Sigmoid colon (tissue), 7 donors: ENCODE results near the gene TSPAN15. TPM values are rescaled to one million over a fixed set of nuclear protein-coding genes. Genes with fewer than 3 reads are reported as not detected.
A peak's percentile ranks its signal among the peaks of the same experiment; 100 is the strongest.
"Not testable (repeated sequence)": the region's sequence is repeated elsewhere in the genome, so short reads cannot be mapped to it uniquely, and the experiment has no call there.

Experiments
- DNase-seq: peaks from one replicate; pipeline ENCODE4 v3.0.0-alpha.2; 2019
- H3K27ac ChIP-seq, 4 donors: fragments of 200-600 bp; sonication (generic); one replicate each; pipeline ENCODE4 v1.5.1; 2016 to 2019; ENCODE audit warnings: mild to moderate bottlenecking in 1 of 4
- H3K27me3 ChIP-seq, 3 donors: fragments of 200-600 bp; sonication (generic); one replicate each; pipeline ENCODE4 v1.5.1; 2019; ENCODE audit warnings: mild to moderate bottlenecking in 1 of 3
- H3K36me3 ChIP-seq, 4 donors: fragments of 200-600 bp; sonication (generic); one replicate each; pipeline ENCODE4 v1.5.1; 2016 to 2019
- H3K4me1 ChIP-seq, 4 donors: fragments of 200-600 bp; sonication (generic); one replicate each; pipeline ENCODE4 v1.5.1; 2017 to 2019
- H3K4me3 ChIP-seq, 4 donors: fragments of 200-600 bp; sonication (generic); one replicate each; pipeline ENCODE4 v1.5.1; 2017 to 2019; ENCODE audit warnings: mild to moderate bottlenecking in 2 of 4, moderate library complexity in 1 of 4
- H3K9me3 ChIP-seq, 4 donors: fragments of 200-600 bp in 3 of 4; sonication (generic) in 3 of 4; one replicate each; pipeline versions ENCODE4 v1.5.1 to v1.6.1; 2013 to 2019
- EP300 ChIP-seq, 4 donors: sonication (generic); formaldehyde crosslinking; IDR thresholded peaks; one replicate each; pipeline ENCODE4 v1.6.1; 2017; ENCODE audit warnings: antibody characterized with exemption in 4 of 4
- POLR2A ChIP-seq, 2 donors: fragments of 450-650 bp; IDR thresholded peaks; one replicate each; pipeline ENCODE4 v1.6.1; 2016; ENCODE audit warnings: antibody characterized with exemption in 2 of 2, mild to moderate bottlenecking in 2 of 2, moderate library complexity in 2 of 2
- POLR2AphosphoS5 ChIP-seq, 4 donors: sonication (generic); formaldehyde crosslinking; IDR thresholded peaks; one replicate each; pipeline ENCODE4 v1.6.1; 2017; ENCODE audit warnings: antibody characterized with exemption in 4 of 4
- WGBS, 2 donors: extraction: QIAGEN DNeasy Blood & Tissue Kit; methylation state at CpG; one replicate each; pipeline ENCODE4 v1.1.7; 2013; 5-methylcytosine and 5-hydroxymethylcytosine counted together
- intact Hi-C: fragments of 100-400 bp; cut with DNase I; formaldehyde crosslinking; loops from one replicate; pipeline ENCODE4 v1.15.1; 2023
- polyA plus RNA-seq, 3 donors: library from polyadenylated mRNA; stranded (reverse); fragments of 200-250 nt; gene quantifications; one replicate each; pipeline ENCODE4 v1.2.3, GENCODE V29; 2013
- total RNA-seq, 4 donors: library from RNA; depleted of rRNA; stranded (reverse); fragments of >200 nt; gene quantifications; one replicate each; pipeline ENCODE4 v1.1.0, GENCODE V29; 2016
- TF ChIP-seq, protein P1 (sequence below), 4 experiments: fragments of 450-650 bp in 3 of 4; fragments of 200-600 bp in 1 of 4; IDR thresholded peaks; one replicate each; pipeline ENCODE4 v1.5.1; 2016 to 2019; ENCODE audit warnings: antibody characterized with exemption in 4 of 4, mild to moderate bottlenecking in 3 of 4, moderate library complexity in 2 of 4
- donor health status: healthy with polysubstance abuse.
- donor health status: Bipolar disorder and iron deficiency.
- donor health status: healthy.

The TSPAN15 gene
- total and polyA plus RNA-seq, 7 donors = 43.0 to 100 (median 70.9) TPM

DNA sequence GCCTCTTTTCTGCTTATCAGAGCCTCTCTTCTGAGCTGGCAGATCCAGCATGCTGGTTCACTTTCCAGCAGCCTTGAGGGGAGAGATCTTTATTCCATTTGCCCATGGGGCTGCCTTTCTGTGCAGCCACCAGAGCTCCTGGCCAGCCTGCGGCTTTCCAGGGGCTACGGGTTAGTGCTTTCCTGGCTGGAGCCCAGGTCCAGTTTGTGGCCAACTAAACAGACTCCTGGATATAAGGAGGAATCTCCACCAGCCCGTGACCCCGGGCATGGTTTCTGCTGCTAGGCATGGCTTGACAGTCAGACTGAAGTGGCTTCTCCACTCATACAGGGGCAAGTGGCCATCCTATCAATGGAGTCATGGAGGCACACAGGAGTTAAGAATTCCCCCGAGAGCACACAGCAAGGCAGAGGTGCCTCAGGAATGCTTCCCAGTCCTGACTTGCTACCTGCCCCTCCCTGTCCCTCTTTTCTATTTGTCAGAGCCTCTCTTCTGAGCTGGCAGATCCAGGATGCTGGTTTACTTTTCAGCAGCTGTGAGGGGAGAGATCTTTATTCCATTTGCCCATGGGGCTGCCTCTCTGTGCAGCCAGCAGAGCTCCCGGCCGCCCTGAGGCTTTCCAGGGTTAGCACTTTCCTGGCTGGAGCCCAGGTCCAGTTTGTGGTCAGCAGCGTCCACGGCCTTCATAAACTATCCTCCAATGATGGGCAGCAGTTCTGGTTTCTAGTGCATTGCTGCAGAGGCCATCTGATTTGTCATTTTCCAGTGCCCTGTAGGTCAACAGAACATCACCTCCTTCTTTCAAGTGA, 35.9 kb downstream of the TSPAN15 start:
- 72 to 88% methylated on average over 9 of the region's 9 CpGs for WGBS, 2 donors
- Histone ChIP-seq H3K4me3 (no peak overlapping the region), H3K36me3 (peaks cover 0 to 4% (median 0%) of the 10 kb centered on the region in 4 donors), H3K27ac (peak overlapping the region; percentile 87 to 93 (median 92)), H3K4me1 (peaks cover 0 to 78% (median 73%) of the 10 kb centered on the region in 4 donors), H3K9me3 (peaks cover 0 to 2% (median 0%) of the 10 kb centered on the region in 4 donors), H3K27me3 (no peaks in the 10 kb centered on the region)
- no peak for DNase-seq
- TF ChIP-seq, protein P1, sequence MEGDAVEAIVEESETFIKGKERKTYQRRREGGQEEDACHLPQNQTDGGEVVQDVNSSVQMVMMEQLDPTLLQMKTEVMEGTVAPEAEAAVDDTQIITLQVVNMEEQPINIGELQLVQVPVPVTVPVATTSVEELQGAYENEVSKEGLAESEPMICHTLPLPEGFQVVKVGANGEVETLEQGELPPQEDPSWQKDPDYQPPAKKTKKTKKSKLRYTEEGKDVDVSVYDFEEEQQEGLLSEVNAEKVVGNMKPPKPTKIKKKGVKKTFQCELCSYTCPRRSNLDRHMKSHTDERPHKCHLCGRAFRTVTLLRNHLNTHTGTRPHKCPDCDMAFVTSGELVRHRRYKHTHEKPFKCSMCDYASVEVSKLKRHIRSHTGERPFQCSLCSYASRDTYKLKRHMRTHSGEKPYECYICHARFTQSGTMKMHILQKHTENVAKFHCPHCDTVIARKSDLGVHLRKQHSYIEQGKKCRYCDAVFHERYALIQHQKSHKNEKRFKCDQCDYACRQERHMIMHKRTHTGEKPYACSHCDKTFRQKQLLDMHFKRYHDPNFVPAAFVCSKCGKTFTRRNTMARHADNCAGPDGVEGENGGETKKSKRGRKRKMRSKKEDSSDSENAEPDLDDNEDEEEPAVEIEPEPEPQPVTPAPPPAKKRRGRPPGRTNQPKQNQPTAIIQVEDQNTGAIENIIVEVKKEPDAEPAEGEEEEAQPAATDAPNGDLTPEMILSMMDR (IDR thresholded peaks at IDR 0.05) = no peak
- TF ChIP-seq POLR2AphosphoS5 (IDR thresholded peaks at IDR 0.05) (no peak), EP300 (IDR thresholded peaks at IDR 0.05) (no peak), POLR2A (IDR thresholded peaks at IDR 0.05) (no peak)
- intact Hi-C loops = no loop called here

- H3K4me1 ChIP-seq = peaks cover 0 to 78% (median 73%) of the 10 kb centered on the region in 4 donors
- peak; percentile 56 for DNase-seq
- peak overlapping the region in 3 of 4 donors; percentile 91 to 93 (median 93) for H3K27ac ChIP-seq
- H3K36me3 ChIP-seq, intact Hi-C loops, H3K9me3 ChIP-seq, H3K27me3 ChIP-seq, H3K4me3 ChIP-seq: not testable (repeated sequence)
- 95 to 96% methylated on average over 4 of the region's 4 CpGs for WGBS, 2 donors
Observed at GRCh38 chr10:69488149-69488844, 37.0 kb downstream of the TSPAN15 start.

GRCh38 chr10:69488856-69489255, 37.6 kb downstream of the TSPAN15 start:
- H3K36me3 ChIP-seq, H3K9me3 ChIP-seq, intact Hi-C loops, DNase-seq, H3K27me3 ChIP-seq, H3K4me3 ChIP-seq: not testable (repeated sequence)
- peak overlapping the region in 3 of 4 donors; percentile 91 to 93 (median 93) for H3K27ac ChIP-seq
- WGBS, 2 donors = 76 to 93% methylated on average over 6 of the region's 6 CpGs
- peaks cover 0 to 78% (median 73%) of the 10 kb centered on the region in 4 donors for H3K4me1 ChIP-seq

- H3K36me3 ChIP-seq = no peaks in the 10 kb centered on the region
- TF ChIP-seq POLR2A (IDR thresholded peaks at IDR 0.05) (no peak), EP300 (IDR thresholded peaks at IDR 0.05) (no peak), POLR2AphosphoS5 (IDR thresholded peaks at IDR 0.05) (no peak)
- TF ChIP-seq, protein P1 (IDR thresholded peaks at IDR 0.05) = no peak
- H3K4me1 ChIP-seq = peaks cover 0 to 78% (median 73%) of the 10 kb centered on the region in 4 donors
- intact Hi-C loops = loop anchor here (5.0 kb wide), 1 partner anchor 37 kb away; the partner anchor contains the start of gene TSPAN15
- peak; percentile 52 for DNase-seq
- H3K27me3 ChIP-seq = no peaks in the 10 kb centered on the region
- peak overlapping the region in 3 of 4 donors; percentile 88 to 93 (median 90) for H3K27ac ChIP-seq
- peaks cover 0 to 2% (median 0%) of the 10 kb centered on the region in 4 donors for H3K9me3 ChIP-seq
- 85 to 98% methylated on average over 9 of the region's 9 CpGs for WGBS, 2 donors
- no peak overlapping the region for H3K4me3 ChIP-seq
Observed at GRCh38 chr10:69489506-69490090, 38.3 kb downstream of the TSPAN15 start.

DNA sequence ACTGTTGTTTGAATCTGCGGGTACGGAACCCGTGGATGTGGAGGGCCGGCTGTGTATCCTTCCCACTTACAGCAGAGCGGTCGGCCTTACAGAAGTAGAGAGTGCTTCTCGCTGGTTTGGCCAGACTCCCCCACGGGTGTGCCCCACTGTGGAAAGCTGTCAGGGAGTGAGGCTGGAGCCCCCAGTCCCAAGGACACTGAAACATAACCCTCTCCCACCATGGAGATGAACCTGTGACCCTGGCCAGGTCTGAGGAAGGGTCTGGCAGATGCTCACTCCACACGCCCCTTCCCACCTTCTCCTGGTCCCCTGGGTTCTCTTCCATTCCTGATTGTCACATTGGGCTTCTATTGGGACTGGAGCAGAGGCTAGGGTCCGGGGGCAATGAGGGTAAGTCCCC, 39.6 kb downstream of the TSPAN15 start:
- TF ChIP-seq POLR2A (IDR thresholded peaks at IDR 0.05) = no peak
- TF ChIP-seq, protein P1 (IDR thresholded peaks at IDR 0.05) = no peak
- TF ChIP-seq POLR2AphosphoS5 (IDR thresholded peaks at IDR 0.05) = no peak
- TF ChIP-seq EP300 (IDR thresholded peaks at IDR 0.05) = no peak
- peak; percentile 56 for DNase-seq
- Histone ChIP-seq H3K4me1 (peaks cover 0 to 78% (median 74%) of the 10 kb centered on the region in 4 donors), H3K36me3 (no peaks in the 10 kb centered on the region), H3K27me3 (no peaks in the 10 kb centered on the region), H3K4me3 (no peak overlapping the region), H3K27ac (peak overlapping the region; percentile 82 to 93 (median 89)), H3K9me3 (peaks cover 0 to 2% (median 0%) of the 10 kb centered on the region in 4 donors)
- intact Hi-C loops = loop anchor here (5.0 kb wide), 1 partner anchor 39 kb away; the partner anchor contains the start of gene TSPAN15
- WGBS, 2 donors = 93 to 96% methylated on average over 10 of the region's 10 CpGs
